ENCODE measurements around the gene PDIA5. TPM values are rescaled to one million over a fixed set of nuclear protein-coding genes. Genes with fewer than 3 reads are reported as not detected.

The PDIA5 gene
- total and polyA plus RNA-seq, 11 donors = 3.3 to 16.3 (median 6.4) TPM

DNA sequence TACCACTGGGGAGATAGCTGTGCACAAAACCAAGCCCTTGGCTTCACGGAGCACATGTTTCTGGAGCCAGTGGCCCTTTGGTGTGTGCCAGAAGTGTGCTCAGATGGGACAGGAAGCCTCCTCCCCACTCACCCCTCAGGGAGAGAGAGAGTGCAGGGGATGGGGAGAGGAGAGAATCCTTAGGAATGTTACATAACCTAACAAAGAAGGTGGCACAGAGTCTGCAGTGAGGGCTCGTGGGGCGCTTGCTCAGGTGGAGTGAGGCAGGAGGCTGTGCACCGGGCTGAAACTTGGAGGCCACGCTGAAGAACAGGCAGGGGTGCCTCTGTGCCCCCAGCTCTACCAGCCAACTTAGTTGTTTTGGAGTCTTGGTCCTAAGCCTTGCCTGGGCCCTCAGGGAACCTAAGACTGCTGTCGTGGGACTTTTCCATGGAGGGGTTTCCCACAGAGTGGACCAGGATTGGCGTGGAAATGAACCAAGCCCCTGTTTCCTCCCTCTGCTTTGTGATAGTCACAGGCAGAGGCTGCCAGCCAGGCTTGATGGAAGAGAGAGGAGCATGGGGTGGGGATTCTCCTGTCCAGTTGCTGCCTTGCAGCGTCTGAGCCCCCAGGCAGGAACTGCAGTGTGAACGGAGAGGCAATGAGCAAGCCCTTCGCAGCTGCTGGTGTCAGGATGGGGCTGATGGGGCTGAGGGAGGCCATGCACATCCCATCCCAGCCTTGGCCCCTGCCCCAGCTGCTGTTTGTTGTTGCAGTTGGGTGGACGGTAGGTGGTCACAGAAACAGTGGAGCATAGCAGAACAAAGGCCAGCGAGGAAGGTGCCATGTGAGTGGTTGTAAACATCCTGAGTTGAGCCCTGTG, 32.7 kb downstream of the PDIA5 start:
- intact Hi-C loops (cut with DNase I) = no loop called here
- no peak for ATAC-seq

DNA sequence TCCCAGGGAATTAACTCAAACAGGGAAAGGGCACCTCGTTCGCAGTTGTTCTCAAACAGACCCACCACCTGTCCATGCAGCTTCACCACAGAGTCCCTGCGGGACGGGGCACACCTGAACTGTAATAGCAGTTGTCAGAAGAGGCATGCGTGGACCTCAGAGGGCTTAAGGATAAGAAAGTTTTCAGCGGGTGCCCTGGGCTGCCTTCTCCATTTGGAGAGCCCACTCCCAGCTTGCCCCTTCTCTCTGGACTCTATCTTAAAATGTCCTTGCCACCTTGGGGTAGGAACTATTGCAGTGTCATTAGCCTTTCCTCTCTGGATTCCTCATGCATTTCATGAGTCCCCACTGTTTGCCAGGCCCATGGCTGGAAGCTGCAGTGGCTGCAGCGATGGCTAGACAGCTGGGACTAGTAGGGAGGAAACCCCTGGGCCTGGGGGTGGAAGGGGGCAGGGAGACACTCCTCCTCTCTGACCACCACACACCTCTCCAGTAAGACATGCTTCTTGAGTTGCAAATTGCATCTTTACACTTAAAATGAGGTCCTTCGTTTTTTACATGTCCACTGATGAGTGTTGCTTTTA, 33.5 kb downstream of the PDIA5 start:
- H3K36me3 ChIP-seq = peaks cover 0 to 50% (median 30%) of the 10 kb centered on the region in 9 donors
- intact Hi-C loops (cut with DNase I) = no loop called here
- H3K4me1 ChIP-seq = peaks cover 0 to 44% (median 29%) of the 10 kb centered on the region in 12 donors
- no peak for DNase-seq
- WGBS, 4 donors = 93 to 96% (median 95%) methylated on average over 8 of the region's 8 CpGs
- H3K9me3 ChIP-seq = no peaks in the 10 kb centered on the region
- TF ChIP-seq, protein P1, sequence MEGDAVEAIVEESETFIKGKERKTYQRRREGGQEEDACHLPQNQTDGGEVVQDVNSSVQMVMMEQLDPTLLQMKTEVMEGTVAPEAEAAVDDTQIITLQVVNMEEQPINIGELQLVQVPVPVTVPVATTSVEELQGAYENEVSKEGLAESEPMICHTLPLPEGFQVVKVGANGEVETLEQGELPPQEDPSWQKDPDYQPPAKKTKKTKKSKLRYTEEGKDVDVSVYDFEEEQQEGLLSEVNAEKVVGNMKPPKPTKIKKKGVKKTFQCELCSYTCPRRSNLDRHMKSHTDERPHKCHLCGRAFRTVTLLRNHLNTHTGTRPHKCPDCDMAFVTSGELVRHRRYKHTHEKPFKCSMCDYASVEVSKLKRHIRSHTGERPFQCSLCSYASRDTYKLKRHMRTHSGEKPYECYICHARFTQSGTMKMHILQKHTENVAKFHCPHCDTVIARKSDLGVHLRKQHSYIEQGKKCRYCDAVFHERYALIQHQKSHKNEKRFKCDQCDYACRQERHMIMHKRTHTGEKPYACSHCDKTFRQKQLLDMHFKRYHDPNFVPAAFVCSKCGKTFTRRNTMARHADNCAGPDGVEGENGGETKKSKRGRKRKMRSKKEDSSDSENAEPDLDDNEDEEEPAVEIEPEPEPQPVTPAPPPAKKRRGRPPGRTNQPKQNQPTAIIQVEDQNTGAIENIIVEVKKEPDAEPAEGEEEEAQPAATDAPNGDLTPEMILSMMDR (IDR thresholded peaks at IDR 0.05) = no peak
- TF ChIP-seq POLR2A (IDR thresholded peaks at IDR 0.05) = no peak
- no peak overlapping the region for H3K4me3 ChIP-seq
- H3K27me3 ChIP-seq = no peaks in the 10 kb centered on the region
- ATAC-seq = no peak
- no peak overlapping the region for H3K27ac ChIP-seq

More for the DNA sequence above, 32.7 kb downstream of the PDIA5 start:
- Histone ChIP-seq H3K4me3 (no peak overlapping the region), H3K9me3 (no peaks in the 10 kb centered on the region), H3K27ac (peak overlapping the region in 1 of 12 donors; percentile 21), H3K36me3 (peaks cover 0 to 46% (median 26%) of the 10 kb centered on the region in 9 donors), H3K27me3 (no peaks in the 10 kb centered on the region), H3K4me1 (peaks cover 0 to 41% (median 29%) of the 10 kb centered on the region in 12 donors)
- peak in 1 of 5 donors; percentile 12 for DNase-seq
- TF ChIP-seq, protein P1 (IDR thresholded peaks at IDR 0.05) = no peak
- no peak for TF ChIP-seq POLR2A (IDR thresholded peaks at IDR 0.05)
- WGBS, 4 donors = 84 to 94% (median 90%) methylated on average over 11 to 12 of the region's 12 CpGs

DNA sequence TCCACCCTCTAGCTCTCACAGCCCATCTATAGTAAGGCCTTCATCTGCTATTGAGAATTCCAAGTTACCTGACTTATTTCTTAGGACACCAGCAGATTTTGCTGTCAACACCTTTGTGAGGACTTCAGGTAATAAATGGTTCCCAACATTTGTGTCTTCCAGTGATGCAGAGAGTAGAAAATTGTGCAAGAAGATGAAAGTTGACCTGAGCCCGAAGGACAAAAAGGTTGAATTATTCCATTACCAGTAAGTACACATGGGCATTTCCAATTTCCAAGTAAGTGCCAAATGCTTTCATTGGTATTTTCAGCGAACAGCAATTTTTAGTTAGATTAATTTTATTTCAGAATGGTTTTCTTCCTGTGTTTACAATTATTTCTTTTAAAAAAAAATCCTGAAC, 35.4 kb downstream of the PDIA5 start:
- H3K9me3 ChIP-seq = no peaks in the 10 kb centered on the region
- intact Hi-C loops (cut with DNase I) = no loop called here
- DNase-seq (no peak), ATAC-seq (no peak)
- no peak for TF ChIP-seq POLR2A (IDR thresholded peaks at IDR 0.05)
- TF ChIP-seq, protein P1 (IDR thresholded peaks at IDR 0.05) = no peak
- H3K4me1 ChIP-seq = peaks cover 0 to 29% (median 15%) of the 10 kb centered on the region in 12 donors
- 95 to 98% (median 97%) methylated on average over 2 of the region's 2 CpGs for WGBS, 4 donors
- peaks cover 0 to 62% (median 49%) of the 10 kb centered on the region in 9 donors for H3K36me3 ChIP-seq
- no peaks in the 10 kb centered on the region for H3K27me3 ChIP-seq
- no peak overlapping the region for H3K27ac ChIP-seq
- no peak overlapping the region for H3K4me3 ChIP-seq

DNA sequence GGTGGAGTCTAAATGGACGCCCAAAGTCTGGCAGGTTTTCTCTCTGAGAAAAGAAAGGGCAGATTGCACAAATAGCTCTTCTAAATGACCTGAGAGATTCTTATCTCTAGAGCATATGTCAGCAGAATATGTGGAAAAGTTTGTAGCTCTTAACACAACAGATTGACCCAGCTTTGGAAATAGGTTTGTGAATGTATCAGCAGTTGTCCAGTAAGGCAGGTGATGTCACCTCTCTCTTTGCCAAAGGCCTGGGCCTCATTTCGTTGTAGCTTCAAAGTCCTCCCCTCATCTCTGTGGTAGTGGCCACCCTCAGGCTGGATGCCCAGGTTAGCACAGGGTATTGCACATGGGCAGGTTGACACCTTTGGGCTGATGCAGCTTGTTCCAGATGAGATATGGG, 36.0 kb downstream of the PDIA5 start:
- WGBS, 4 donors = 77 to 92% (median 84%) methylated on average over 2 of the region's 2 CpGs
- TF ChIP-seq, protein P1 (IDR thresholded peaks at IDR 0.05) = no peak
- TF ChIP-seq POLR2A (IDR thresholded peaks at IDR 0.05) = no peak
- no peak for DNase-seq
- Histone ChIP-seq H3K4me1 (peaks cover 0 to 23% (median 11%) of the 10 kb centered on the region in 12 donors), H3K4me3 (no peak overlapping the region), H3K27me3 (no peaks in the 10 kb centered on the region), H3K36me3 (peaks cover 0 to 68% (median 54%) of the 10 kb centered on the region in 9 donors), H3K27ac (no peak overlapping the region), H3K9me3 (no peaks in the 10 kb centered on the region)
- ATAC-seq = no peak
- intact Hi-C loops (cut with DNase I) = no loop called here

Data from heart left ventricle (tissue), 16 donors.